Endometrial microvascular endothelial cells (primary cell): ENCODE results near the gene COL4A2. TPM values are rescaled to one million over a fixed set of nuclear protein-coding genes. Genes with fewer than 3 reads are reported as not detected.

ENCODE experiments used
- in situ Hi-C: cut with HindIII; loops from 2 replicates; pipeline ENCODE4 v1.10.0; 2017; ENCODE audit warnings: low sequenced_read_pairs, low pct_unique_long_range_greater_than_20kb; ENCODE audit errors: inconsistent ontology term
- total RNA-seq: library from RNA; depleted of rRNA; stranded (reverse); fragments of >200 nt; gene quantifications from one replicate; pipeline ENCODE4 v1.2.3, GENCODE V29; 2015; ENCODE audit errors: inconsistent ontology term

COL4A2 gene
- total RNA-seq, 1 donor from 2014 or later, result 444 TPM

- in situ Hi-C loops, result no loop called here
Measured at GRCh38 chr13:110432522-110432921, 125.4 kb downstream of the COL4A2 start.

DNA sequence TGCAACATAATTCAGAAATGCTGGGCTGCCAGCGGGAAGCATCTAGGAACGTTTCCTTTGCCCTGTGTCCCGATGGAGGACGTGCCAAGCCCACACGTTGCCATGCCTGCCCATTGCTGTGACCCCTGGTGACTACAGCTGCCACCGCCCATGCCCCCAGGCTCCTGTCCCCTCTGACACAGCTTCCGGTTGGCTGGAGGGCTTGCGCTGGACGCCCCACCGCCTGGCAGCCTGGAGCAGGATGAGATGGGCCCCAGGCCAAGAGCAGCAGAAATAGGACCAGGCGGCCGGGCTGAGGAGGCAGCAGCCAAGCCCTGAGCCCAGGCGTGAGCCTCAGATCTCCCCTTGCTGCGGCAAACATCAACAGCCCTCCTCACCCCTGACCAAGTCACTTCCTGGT, 125.9 kb downstream of the COL4A2 start:
- in situ Hi-C loops, result no loop called here

GRCh38 chr13:110434629-110435028, 127.5 kb downstream of the COL4A2 start:
- in situ Hi-C loops, result no loop called here

GRCh38 chr13:110435331-110435730, 128.2 kb downstream of the COL4A2 start:
- in situ Hi-C loops, result no loop called here

- in situ Hi-C loops, result no loop called here
Measured at GRCh38 chr13:110436276-110436675, 129.2 kb downstream of the COL4A2 start.

- in situ Hi-C loops, result no loop called here
Measured at GRCh38 chr13:110436786-110437370, 129.8 kb downstream of the COL4A2 start.

DNA sequence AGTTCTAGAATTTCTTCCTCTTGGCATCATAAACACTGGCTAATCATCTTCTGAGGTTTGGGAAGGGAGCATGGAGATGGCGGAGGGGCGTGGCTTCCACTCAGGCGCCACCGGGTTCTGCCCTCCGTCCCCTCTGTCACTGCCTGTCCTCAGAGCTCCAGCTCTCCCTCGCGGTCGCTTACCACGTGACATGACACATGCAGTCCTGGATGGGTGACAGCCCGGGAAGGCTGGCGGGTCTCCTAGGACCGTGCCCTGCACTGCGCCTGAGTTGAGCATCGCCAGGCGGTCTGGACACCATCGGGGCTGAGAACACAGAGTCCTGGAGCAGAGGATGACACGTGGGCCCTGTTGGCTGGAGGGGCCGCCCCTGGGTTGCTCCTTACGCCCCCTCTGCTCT, 131.1 kb downstream of the COL4A2 start:
- in situ Hi-C loops, result no loop called here

DNA sequence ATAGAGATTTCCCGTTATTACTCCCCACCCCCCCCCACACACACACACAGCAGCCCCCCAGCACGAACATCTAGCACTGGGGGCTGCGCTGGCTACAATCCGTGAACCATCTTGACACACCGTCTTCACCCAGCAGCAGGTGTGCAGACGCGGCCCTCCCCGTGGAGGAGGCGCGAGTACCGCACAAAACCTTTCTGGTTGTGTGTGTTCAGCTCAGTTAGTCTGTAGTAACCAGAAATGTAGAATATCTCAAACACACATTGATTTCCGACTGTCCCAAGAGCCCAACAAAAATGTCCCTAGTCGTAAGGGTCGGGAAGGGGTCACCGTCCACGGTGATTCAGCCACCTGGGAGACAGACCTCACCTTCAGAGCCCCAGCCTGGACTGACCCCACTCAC, 131.7 kb downstream of the COL4A2 start:
- in situ Hi-C loops, result no loop called here

DNA sequence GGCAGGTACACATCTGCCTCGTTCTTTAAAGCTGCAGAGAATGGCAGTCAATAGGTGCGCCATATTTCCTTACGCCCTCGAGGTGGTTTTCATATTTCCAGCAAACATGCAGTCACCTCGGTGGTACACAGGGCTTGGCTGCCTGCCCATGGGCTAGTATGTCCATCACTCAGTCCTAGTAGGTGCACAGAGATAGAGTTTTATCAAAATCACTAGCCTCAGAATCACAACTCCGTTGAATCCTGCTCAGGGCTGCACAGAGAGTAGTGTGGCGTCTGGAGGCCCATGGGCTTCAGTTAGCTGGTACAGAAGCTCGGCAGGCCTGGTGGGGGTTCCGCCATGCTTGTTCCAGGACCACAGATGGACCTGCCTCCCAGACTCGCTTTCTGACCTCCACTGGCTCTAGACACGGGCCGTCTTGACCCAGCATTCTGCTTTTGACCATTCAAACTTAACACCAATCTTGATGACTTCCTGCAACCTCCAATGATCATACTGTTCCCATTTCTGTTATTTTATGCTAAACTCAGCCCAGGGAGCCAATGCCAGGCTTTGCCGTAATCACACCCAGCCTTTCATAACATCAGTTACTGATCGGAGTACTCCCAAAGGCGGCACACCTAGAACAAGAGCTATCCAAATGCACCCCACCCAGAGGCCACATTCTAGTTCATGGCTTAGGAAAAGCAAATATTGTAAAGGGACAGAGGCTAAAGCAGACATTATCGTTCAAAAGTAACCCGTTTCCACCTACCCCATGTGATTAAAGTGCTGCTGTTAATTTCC, 134.1 kb downstream of the COL4A2 start:
- in situ Hi-C loops, result no loop called here

DNA sequence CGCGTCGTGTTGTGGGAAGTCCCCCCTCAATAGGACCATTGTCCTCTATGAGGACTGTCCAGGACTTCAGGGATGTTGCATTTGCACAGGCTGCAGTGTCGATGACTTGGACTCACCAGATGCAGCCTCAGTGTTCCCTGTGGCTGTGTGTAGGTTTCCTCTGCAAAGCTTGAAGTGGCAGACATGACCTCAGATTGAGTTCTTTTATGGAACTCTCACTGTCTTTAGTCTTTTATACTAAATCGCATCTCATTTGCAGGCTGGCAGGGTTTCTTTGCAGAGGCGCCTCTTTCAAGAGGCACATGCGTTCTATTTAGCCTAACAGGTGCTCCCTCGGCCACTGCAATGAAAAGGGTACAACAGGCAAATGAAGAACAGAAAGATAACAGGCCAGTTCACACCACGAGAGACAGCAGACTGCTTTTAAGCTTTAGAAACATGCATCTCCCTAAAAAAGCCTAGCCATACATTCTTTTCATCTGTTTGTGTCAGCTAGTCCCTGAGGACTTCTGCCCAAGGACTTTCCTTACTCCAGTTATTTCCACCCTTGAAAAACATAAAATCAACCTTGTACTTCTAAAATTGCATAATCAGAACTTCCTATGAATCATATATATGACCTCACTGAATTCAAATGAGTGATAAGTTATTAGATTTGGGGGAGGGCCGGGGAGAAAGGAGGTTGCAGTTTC, 136.0 kb downstream of the COL4A2 start:
- in situ Hi-C loops, result no loop called here

DNA sequence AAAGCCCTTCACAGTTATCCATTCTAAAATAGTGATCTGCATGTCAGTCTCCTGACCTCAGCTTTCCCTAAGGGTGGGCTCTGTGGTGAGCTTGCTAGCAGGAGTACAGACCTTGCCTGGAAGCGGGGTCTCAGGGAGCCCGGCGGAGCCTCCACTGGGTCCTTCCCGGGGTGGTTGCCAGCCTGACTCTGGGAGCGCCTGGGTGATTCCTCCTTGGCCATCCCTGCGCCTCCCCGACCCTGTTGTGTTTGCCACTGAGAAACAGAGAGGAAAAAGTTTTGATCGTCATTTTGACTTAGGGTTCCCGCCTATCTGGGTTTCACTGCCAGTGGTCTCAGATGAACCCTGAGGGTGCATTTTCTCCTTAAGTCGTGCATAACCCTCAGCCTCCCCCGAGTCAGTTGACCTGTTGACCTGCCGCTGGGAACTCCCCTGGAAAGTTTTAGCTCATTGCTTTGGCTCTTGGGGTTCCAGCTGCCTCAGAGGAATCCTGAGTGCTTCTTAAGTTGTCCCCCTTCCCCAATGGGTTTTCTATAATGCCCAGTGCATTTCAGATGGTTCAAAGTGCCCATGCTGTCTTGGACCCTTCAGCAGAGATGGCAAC, 136.6 kb downstream of the COL4A2 start:
- in situ Hi-C loops, result no loop called here

GRCh38 chr13:110444226-110444653, 137.2 kb downstream of the COL4A2 start:
- in situ Hi-C loops, result no loop called here

GRCh38 chr13:110445183-110445582, 138.1 kb downstream of the COL4A2 start:
- in situ Hi-C loops, result no loop called here

DNA sequence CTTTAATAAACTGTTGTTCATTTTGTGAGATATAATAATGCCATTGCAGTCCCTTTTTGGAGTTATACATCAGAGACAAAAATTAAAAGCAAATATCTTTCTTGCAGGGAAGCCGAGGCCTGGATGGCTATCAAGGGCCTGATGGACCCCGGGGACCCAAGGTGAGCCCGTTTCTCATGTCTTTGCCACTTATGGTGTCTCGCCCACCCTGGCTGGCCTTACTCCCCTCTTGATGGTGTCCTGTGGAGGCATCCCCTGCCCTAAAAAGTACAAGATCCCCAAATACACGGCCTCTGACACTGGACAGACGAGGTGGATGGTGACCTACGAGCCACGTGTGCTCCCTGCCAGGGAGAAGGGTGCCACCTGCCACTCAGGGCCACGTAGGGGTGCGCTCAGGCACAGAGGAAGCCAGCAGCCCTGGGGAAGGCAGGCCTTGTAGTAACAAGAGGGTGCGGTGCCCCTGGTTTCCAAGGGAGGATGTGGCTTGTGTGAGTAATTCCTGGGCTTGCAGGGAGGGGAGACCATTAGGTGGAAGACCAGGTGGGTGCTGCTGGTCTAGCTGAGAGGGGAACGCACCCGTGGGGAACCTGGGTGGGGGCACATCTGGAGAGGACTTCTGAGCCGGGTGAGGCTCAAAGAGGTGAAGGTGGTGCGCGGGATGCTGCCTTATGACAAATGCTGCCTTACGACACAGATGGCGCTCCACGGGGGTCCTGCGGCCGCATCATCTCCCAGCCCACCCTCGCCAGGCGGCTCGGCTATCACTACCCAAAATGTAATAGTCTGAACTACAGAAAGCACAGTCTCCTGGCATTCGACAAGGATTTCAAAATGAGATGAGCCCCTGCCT, 138.9 kb downstream of the COL4A2 start:
- in situ Hi-C loops, result no loop called here

- in situ Hi-C loops, result no loop called here
Measured at GRCh38 chr13:110446575-110446890, 139.4 kb downstream of the COL4A2 start.

GRCh38 chr13:110447058-110447511, 140.0 kb downstream of the COL4A2 start:
- in situ Hi-C loops, result no loop called here

DNA sequence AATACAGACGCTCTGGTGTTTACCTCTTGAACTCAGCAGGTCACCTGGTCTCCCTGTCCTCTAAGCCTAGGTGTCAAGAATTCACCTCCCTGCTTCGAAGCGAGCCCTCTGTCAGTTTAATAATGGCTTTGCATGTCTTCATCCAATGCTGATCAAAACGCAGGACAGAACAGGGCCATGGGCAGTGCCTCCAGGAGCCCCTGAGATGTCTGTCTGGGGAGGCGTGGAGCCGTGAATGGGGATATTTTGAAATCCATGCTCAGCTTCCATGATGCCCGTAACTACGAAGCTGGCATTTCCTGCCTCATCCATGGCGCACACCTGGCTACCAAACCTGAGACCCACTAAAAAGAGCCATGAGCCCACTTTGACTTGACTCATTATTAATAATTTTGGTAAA, 140.7 kb downstream of the COL4A2 start:
- in situ Hi-C loops, result no loop called here

- in situ Hi-C loops, result no loop called here
Measured at GRCh38 chr13:110448230-110448629, 141.1 kb downstream of the COL4A2 start.

DNA sequence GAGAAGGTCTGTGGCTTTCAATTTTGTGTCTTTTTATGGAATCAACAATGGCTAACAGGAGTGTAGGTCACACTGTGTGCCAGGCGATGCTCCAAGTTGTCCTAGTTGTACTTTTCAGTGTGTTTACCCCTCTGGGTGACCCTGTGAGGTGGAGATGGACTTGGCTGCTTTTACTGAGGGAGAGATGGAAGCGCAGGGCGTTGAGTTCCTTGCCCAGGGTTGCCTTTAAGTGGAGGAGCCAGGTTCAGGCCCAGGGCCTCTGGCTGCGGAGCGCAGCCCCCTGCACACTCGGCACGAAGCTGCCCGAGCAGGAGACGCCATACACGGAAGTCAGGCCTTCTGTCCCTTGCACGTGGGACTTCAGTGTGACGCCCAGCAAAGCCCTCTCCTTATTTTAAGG, 141.6 kb downstream of the COL4A2 start:
- in situ Hi-C loops, result no loop called here
